ENCODE data around the gene ZNF366. TPM values are rescaled to one million over a fixed set of nuclear protein-coding genes. Genes with fewer than 3 reads are reported as not detected.

ZNF366 gene
- total RNA-seq, result 0.53 and 2.0 TPM in 2 replicates

GRCh38 chr5:72507231-72507906 is at the start of gene ZNF366:
Gene ZNF366 (minus strand): TSS chr5:72507410. CDS start chr5:72461496, 45,914 bp downstream.

Other genes with a start within 250 kb of the ZNF366 start
- 112 and 129 TPM in 2 replicates for gene MRPS27, start 187.2 kb downstream of the ZNF366 start, total RNA-seq
- 12.5 and 12.8 TPM in 2 replicates for gene PTCD2, start 187.0 kb downstream of the ZNF366 start, total RNA-seq

All from thoracic aorta endothelial cell (primary cell).